Measurements from ENCODE around the gene MANBA. TPM values are rescaled to one million over a fixed set of nuclear protein-coding genes. Genes with fewer than 3 reads are reported as not detected.

Gene MANBA
- polyA plus RNA-seq, 3 donors, result 80.8 to 94.4 (median 88.7) TPM

GRCh38 chr4:102678695-102679335 is 82.0 kb downstream of the MANBA start:
- Mint-ChIP-seq H3K4me3 (no peak overlapping the region), H3K4me1 (no peaks in the 10 kb centered on the region), H3K36me3 (peaks cover 60 to 71% of the 10 kb centered on the region in 2 donors), H3K27ac (no peak overlapping the region), H3K9me3 (no peaks in the 10 kb centered on the region), H3K27me3 (ENCODE audit: low read depth in 3 of 3) (no peaks in the 10 kb centered on the region)
- Histone ChIP-seq H3K79me2 (ENCODE audit: insufficient read depth, low read length) (peaks cover 11% of the 10 kb centered on the region), H3K36me3 (replicated peaks in 1 of 2; ENCODE audit: control insufficient read depth in 1 of 2, insufficient read depth in 2 of 2, low read length in 2 of 2) (peaks cover 80 to 95% of the 10 kb centered on the region in 2 donors), H2AFZ (ENCODE audit: insufficient read depth, low read depth, low read length, poor library complexity, severe bottlenecking) (no peak overlapping the region), H3K4me2 (replicated peaks; ENCODE audit: extremely low read depth, low read length, poor library complexity, severe bottlenecking) (no peak overlapping the region), H3K9ac (ENCODE audit: insufficient read depth, low read length, poor library complexity, severe bottlenecking) (no peak overlapping the region), H3K4me1 (ENCODE audit: control insufficient read depth in 1 of 2, insufficient read depth in 2 of 2, low read length in 2 of 2) (no peaks in the 10 kb centered on the region), H3K9me3 (replicated peaks in 1 of 2; ENCODE audit: control insufficient read depth in 1 of 2, insufficient read depth in 1 of 2, low read length in 2 of 2) (no peaks in the 10 kb centered on the region), H4K20me1 (ENCODE audit: insufficient read depth, low read length) (peaks cover 66% of the 10 kb centered on the region), H3K4me3 (replicated peaks in 1 of 3; ENCODE audit: low read depth in 2 of 3, low read length in 3 of 3) (no peak overlapping the region), H3K27me3 (ENCODE audit: control insufficient read depth in 2 of 2, insufficient read depth in 2 of 2, low read length in 2 of 2) (no peaks in the 10 kb centered on the region), H3K27ac (ENCODE audit: low read depth in 1 of 2, low read length in 2 of 2) (no peak overlapping the region)
- no peak for DNase-seq
- intact Hi-C loops (cut with micrococcal nuclease), result no loop called here
- TF ChIP-seq, protein P1, sequence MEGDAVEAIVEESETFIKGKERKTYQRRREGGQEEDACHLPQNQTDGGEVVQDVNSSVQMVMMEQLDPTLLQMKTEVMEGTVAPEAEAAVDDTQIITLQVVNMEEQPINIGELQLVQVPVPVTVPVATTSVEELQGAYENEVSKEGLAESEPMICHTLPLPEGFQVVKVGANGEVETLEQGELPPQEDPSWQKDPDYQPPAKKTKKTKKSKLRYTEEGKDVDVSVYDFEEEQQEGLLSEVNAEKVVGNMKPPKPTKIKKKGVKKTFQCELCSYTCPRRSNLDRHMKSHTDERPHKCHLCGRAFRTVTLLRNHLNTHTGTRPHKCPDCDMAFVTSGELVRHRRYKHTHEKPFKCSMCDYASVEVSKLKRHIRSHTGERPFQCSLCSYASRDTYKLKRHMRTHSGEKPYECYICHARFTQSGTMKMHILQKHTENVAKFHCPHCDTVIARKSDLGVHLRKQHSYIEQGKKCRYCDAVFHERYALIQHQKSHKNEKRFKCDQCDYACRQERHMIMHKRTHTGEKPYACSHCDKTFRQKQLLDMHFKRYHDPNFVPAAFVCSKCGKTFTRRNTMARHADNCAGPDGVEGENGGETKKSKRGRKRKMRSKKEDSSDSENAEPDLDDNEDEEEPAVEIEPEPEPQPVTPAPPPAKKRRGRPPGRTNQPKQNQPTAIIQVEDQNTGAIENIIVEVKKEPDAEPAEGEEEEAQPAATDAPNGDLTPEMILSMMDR (IDR thresholded peaks at IDR 0.05), result no peak
- 100% methylated on average over 3 of the region's 4 CpGs for WGBS (ENCODE audit: insufficient coverage)

- H3K4me2 ChIP-seq (replicated peaks; ENCODE audit: extremely low read depth, low read length, poor library complexity, severe bottlenecking), result no peak overlapping the region
- no peak for DNase-seq
- no peaks in the 10 kb centered on the region for H3K9me3 ChIP-seq (replicated peaks in 1 of 2; ENCODE audit: control insufficient read depth in 1 of 2, insufficient read depth in 1 of 2, low read length in 2 of 2)
- H3K4me1 ChIP-seq (ENCODE audit: control insufficient read depth in 1 of 2, insufficient read depth in 2 of 2, low read length in 2 of 2), result no peaks in the 10 kb centered on the region
- no peak overlapping the region for H2AFZ ChIP-seq (ENCODE audit: insufficient read depth, low read depth, low read length, poor library complexity, severe bottlenecking)
- peaks cover 59% of the 10 kb centered on the region for H4K20me1 ChIP-seq (ENCODE audit: insufficient read depth, low read length)
- no peak overlapping the region for H3K9ac ChIP-seq (ENCODE audit: insufficient read depth, low read length, poor library complexity, severe bottlenecking)
- Mint-ChIP-seq H3K4me3 (no peak overlapping the region), H3K27ac (peak overlapping the region in 1 of 7 donors; percentile 32), H3K4me1 (no peaks in the 10 kb centered on the region), H3K27me3 (ENCODE audit: low read depth in 3 of 3) (no peaks in the 10 kb centered on the region), H3K36me3 (peaks cover 62 to 78% of the 10 kb centered on the region in 2 donors), H3K9me3 (no peaks in the 10 kb centered on the region)
- H3K79me2 ChIP-seq (ENCODE audit: insufficient read depth, low read length), result peaks cover 11% of the 10 kb centered on the region
- TF ChIP-seq, protein P1 (IDR thresholded peaks at IDR 0.05), result no peak
- intact Hi-C loops (cut with micrococcal nuclease), result no loop called here
- no peak overlapping the region for H3K27ac ChIP-seq (ENCODE audit: low read depth in 1 of 2, low read length in 2 of 2)
- H3K27me3 ChIP-seq (ENCODE audit: control insufficient read depth in 2 of 2, insufficient read depth in 2 of 2, low read length in 2 of 2), result no peaks in the 10 kb centered on the region
- no peak overlapping the region for H3K4me3 ChIP-seq (replicated peaks in 1 of 3; ENCODE audit: low read depth in 2 of 3, low read length in 3 of 3)
- no CpG with 5 or more reads among the region's 2 CpGs for WGBS (ENCODE audit: insufficient coverage)
- peaks cover 84 to 95% of the 10 kb centered on the region in 2 donors for H3K36me3 ChIP-seq (replicated peaks in 1 of 2; ENCODE audit: control insufficient read depth in 1 of 2, insufficient read depth in 2 of 2, low read length in 2 of 2)
Measured at GRCh38 chr4:102678107-102678506, 82.7 kb downstream of the MANBA start.
